Lower lobe of right lung (tissue), 2 donors: ENCODE measurements around the gene RAET1L. TPM values are rescaled to one million over a fixed set of nuclear protein-coding genes. Genes with fewer than 3 reads are reported as not detected.

ENCODE experiments used
- ATAC-seq, 2 donors: fragments of 200-7000 bp; cut with Tn5 transposase; one replicate each; pipeline ENCODE4 v1.9.1; 2020 to 2022; ENCODE audit warnings: mild to moderate bottlenecking in 2 of 2, moderate library complexity in 2 of 2
- DNase-seq: peaks from one replicate; pipeline ENCODE4 v3.0.0-alpha.2; 2020
- H3K27ac ChIP-seq: fragments of 200-600 bp; one replicate; pipeline ENCODE4 v1.8.0; 2022
- H3K27me3 ChIP-seq: fragments of 200-600 bp; one replicate; pipeline ENCODE4 v1.8.0; 2022; ENCODE audit warnings: low read depth
- H3K36me3 ChIP-seq: fragments of 200-600 bp; one replicate; pipeline ENCODE4 v1.8.0; 2022; ENCODE audit warnings: mild to moderate bottlenecking
- H3K4me1 ChIP-seq: fragments of 200-600 bp; one replicate; pipeline ENCODE4 v1.8.0; 2022
- H3K4me3 ChIP-seq: fragments of 200-600 bp; one replicate; pipeline ENCODE4 v1.8.0; 2022; ENCODE audit warnings: mild to moderate bottlenecking
- H3K9me3 ChIP-seq: fragments of 200-600 bp; one replicate; pipeline ENCODE4 v1.8.0; 2022
- CTCF ChIP-seq: fragments of 200-600 bp; IDR thresholded peaks from one replicate; pipeline ENCODE4 v1.8.0; 2022; ENCODE audit warnings: antibody characterized with exemption, mild to moderate bottlenecking
- intact Hi-C: fragments of 100-400 bp; cut with DNase I; formaldehyde crosslinking; loops from one replicate; pipeline ENCODE4 v1.11.0; 2022
- total RNA-seq: library from RNA; stranded (reverse); fragmentation: NEBNext Ultra II Directional; extraction: Animal tissue kit (Norgen Biotek cat#: 25700); gene quantifications from one replicate; pipeline ENCODE4 v1.2.1, GENCODE V29; 2021
- donor health status: DM: no; HTN: yes; CAD: no; lungs with severe emphysema.

Gene RAET1L
- total RNA-seq, 1 donor from 2014 or later = not detected

DNA sequence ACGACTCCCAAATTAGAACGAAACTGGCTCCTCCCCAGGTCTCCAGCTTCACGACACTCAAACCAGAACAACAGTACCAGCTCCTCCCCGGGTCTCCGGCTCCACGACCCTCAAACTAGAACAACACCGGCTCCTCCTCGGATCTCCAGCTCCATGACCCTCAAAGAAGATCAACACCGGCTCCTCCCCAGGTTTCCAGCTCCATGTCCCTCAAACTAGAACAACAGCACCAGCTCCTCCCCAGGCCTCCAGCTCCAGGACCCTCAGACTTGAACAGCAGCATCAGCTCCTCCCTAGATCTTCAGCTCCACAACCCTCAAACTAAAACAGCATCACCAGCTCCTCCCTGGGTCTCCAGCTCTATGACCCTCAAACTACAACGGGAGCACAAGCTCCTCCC is 29.8 kb upstream of the RAET1L start:
- Histone ChIP-seq H3K9me3 (no peaks in the 10 kb centered on the region), H3K4me1 (no peaks in the 10 kb centered on the region), H3K27me3 (peaks cover 29% of the 10 kb centered on the region), H3K4me3 (no peak overlapping the region), H3K36me3 (no peaks in the 10 kb centered on the region), H3K27ac (no peak overlapping the region)
- no peak for TF ChIP-seq CTCF
- ATAC-seq (no peak), DNase-seq (no peak)
- intact Hi-C loops = no loop called here

- no peak for DNase-seq
- Histone ChIP-seq H3K9me3 (no peaks in the 10 kb centered on the region), H3K36me3 (no peaks in the 10 kb centered on the region), H3K27me3 (peaks cover 29% of the 10 kb centered on the region), H3K27ac (no peak overlapping the region), H3K4me1 (no peaks in the 10 kb centered on the region), H3K4me3 (no peak overlapping the region)
- intact Hi-C loops = no loop called here
- no peak for TF ChIP-seq CTCF
- ATAC-seq = no peak
These were observed 28.1 kb upstream of the RAET1L start for GRCh38 chr6:150053450-150053849.

GRCh38 chr6:150050846-150051245 is 25.5 kb upstream of the RAET1L start:
- peaks cover 29% of the 10 kb centered on the region for H3K27me3 ChIP-seq
- H3K36me3 ChIP-seq = no peaks in the 10 kb centered on the region
- no peak overlapping the region for H3K4me3 ChIP-seq
- H3K9me3 ChIP-seq = no peaks in the 10 kb centered on the region
- intact Hi-C loops = no loop called here
- DNase-seq (no peak), ATAC-seq (no peak)
- TF ChIP-seq CTCF = no peak
- no peaks in the 10 kb centered on the region for H3K4me1 ChIP-seq
- H3K27ac ChIP-seq = no peak overlapping the region

GRCh38 chr6:150048099-150048498 is 22.8 kb upstream of the RAET1L start:
- Histone ChIP-seq H3K36me3 (no peaks in the 10 kb centered on the region), H3K27me3 (peaks cover 18% of the 10 kb centered on the region), H3K4me3 (no peak overlapping the region), H3K9me3 (no peaks in the 10 kb centered on the region), H3K27ac (no peak overlapping the region), H3K4me1 (no peaks in the 10 kb centered on the region)
- intact Hi-C loops = no loop called here
- DNase-seq (no peak), ATAC-seq (no peak)
- TF ChIP-seq CTCF = no peak

DNA sequence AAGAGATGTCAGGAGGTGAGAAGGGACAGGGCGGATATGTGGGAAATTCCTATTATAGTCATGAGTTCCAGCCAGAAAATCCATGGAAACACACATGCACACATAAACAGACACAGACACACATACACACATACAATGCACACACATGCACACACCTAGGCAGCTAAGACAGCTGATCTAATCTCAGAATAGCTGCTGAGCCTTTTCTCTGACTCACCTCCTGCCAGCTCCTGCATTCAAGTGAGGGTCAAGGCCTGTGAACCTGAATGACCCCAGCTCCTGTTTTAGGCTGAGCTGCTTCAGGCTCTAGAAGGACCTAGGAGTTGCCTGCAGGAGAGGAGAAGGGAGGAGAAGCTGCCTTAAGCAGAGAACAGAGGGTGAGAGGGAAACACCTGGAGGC is 21.6 kb upstream of the RAET1L start:
- Histone ChIP-seq H3K27me3 (peaks cover 7% of the 10 kb centered on the region), H3K4me1 (no peaks in the 10 kb centered on the region), H3K36me3 (no peaks in the 10 kb centered on the region), H3K27ac (no peak overlapping the region), H3K9me3 (no peaks in the 10 kb centered on the region), H3K4me3 (no peak overlapping the region)
- no peak for ATAC-seq
- TF ChIP-seq CTCF = no peak
- intact Hi-C loops = no loop called here
- no peak for DNase-seq

DNA sequence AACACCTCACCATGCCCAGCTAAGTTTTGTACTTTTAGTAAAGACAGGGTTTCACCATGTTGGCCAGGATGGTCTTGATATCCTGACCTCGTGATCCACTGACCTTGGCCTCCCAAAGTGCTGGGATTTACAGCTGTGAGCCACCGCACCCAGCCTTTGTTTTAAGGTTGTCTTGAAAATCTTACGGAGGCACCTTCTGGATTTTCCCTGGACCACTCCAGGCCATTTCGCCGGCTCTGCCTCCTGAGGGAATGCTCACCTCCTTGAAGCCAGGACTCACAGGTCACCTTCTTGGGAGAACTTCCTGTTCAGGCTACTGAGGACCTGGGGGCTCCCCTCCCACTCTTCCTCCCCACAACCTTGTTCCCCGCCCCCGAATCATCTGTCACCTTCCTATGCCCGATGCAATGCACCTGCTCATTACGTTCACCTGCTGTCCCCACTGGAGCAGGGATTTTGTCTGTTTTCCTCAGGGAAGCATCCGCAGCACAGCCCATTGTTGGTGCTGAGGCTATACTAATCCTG is 19.4 kb upstream of the RAET1L start:
- Histone ChIP-seq H3K27ac (no peak overlapping the region), H3K9me3 (no peaks in the 10 kb centered on the region), H3K4me1 (no peaks in the 10 kb centered on the region), H3K4me3 (no peak overlapping the region), H3K27me3 (peaks cover 17% of the 10 kb centered on the region), H3K36me3 (no peaks in the 10 kb centered on the region)
- ATAC-seq (no peak), DNase-seq (no peak)
- intact Hi-C loops = no loop called here
- no peak for TF ChIP-seq CTCF
